ENCODE data around the gene SYT2.

Gene SYT2

DNA sequence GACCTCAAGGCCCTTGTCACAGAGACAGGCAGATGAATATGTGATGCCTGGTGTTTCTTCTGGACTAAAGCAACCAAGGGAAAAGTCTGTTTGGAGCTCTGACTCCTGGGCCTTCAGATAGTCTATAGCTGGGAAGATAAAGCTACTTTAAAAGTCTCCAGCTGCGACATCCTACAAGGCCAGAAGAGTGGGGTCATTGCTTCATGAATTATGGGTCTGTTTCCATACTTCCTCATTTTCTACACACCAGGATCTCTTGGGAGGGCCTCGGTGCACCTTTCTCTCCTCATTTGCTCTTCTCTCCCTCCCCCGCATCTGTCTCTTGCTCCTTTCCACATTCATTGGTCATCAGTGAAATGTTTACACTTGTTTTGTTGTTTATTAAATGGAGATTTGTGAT, 44.8 kb downstream of the SYT2 start:
- DNase-seq (ENCODE audit: low read depth in 1 of 2, low spot score in 1 of 2), result no peak
- H3K4me3 ChIP-seq (replicated peaks; ENCODE audit: insufficient read depth, low read length), result no peak overlapping the region

GRCh38 chr1:202664083-202664482, 46.2 kb downstream of the SYT2 start:
- TF ChIP-seq POLR2AphosphoS5 (IDR thresholded peaks at IDR 0.05; ENCODE audit: low read depth), result no peak
- TF ChIP-seq GABPA (IDR thresholded peaks at IDR 0.05; ENCODE audit: low read depth), result no peak
- TF ChIP-seq SPI1 (IDR thresholded peaks at IDR 0.05; ENCODE audit: borderline replicate concordance, low read depth), result no peak
- no peak for TF ChIP-seq REST (IDR thresholded peaks at IDR 0.05; ENCODE audit: insufficient replicate concordance, low read depth)
- TF ChIP-seq, protein P1, sequence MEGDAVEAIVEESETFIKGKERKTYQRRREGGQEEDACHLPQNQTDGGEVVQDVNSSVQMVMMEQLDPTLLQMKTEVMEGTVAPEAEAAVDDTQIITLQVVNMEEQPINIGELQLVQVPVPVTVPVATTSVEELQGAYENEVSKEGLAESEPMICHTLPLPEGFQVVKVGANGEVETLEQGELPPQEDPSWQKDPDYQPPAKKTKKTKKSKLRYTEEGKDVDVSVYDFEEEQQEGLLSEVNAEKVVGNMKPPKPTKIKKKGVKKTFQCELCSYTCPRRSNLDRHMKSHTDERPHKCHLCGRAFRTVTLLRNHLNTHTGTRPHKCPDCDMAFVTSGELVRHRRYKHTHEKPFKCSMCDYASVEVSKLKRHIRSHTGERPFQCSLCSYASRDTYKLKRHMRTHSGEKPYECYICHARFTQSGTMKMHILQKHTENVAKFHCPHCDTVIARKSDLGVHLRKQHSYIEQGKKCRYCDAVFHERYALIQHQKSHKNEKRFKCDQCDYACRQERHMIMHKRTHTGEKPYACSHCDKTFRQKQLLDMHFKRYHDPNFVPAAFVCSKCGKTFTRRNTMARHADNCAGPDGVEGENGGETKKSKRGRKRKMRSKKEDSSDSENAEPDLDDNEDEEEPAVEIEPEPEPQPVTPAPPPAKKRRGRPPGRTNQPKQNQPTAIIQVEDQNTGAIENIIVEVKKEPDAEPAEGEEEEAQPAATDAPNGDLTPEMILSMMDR (IDR thresholded peaks at IDR 0.05; ENCODE audit: insufficient read depth, low read length), result no peak
- DNase-seq (ENCODE audit: low read depth in 1 of 2, low spot score in 1 of 2), result no peak
- no peak overlapping the region for H3K27ac ChIP-seq (replicated peaks)
- H3K4me3 ChIP-seq (replicated peaks; ENCODE audit: insufficient read depth, low read length), result no peak overlapping the region
- peaks cover 15% of the 10 kb centered on the region for H3K27me3 ChIP-seq (ENCODE audit: insufficient read depth, poor library complexity, severe bottlenecking)

More for the DNA sequence above, 44.8 kb downstream of the SYT2 start:
- Histone ChIP-seq H3K27ac (replicated peaks) (no peak overlapping the region), H3K27me3 (ENCODE audit: insufficient read depth, poor library complexity, severe bottlenecking) (peaks cover 15% of the 10 kb centered on the region)
- no peak for TF ChIP-seq REST (IDR thresholded peaks at IDR 0.05; ENCODE audit: insufficient replicate concordance, low read depth)

DNA sequence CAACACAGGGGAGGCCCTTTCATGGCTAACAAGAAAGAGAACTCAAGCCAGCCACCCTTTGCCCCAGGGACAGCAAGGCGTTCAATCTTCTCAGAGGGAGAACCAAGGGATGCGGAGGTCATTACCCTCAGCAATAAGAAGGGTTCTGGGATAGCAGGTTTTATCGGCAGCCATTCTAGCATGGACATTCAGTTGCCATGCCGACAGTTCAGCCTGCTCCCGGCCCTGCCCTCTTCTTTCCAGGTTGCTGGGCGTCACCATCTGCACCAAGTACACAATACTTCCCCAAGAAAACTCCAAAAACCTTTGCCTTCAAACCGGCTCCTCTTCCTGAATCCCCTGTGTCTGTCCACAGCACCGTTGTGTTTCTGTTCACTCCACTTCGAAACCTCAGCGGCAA, 47.1 kb downstream of the SYT2 start:
- Histone ChIP-seq H3K27me3 (ENCODE audit: insufficient read depth, poor library complexity, severe bottlenecking) (peaks cover 15% of the 10 kb centered on the region), H3K4me3 (replicated peaks; ENCODE audit: insufficient read depth, low read length) (no peak overlapping the region), H3K27ac (replicated peaks) (no peak overlapping the region)
- DNase-seq (ENCODE audit: low read depth in 1 of 2, low spot score in 1 of 2), result no peak
- TF ChIP-seq POLR2AphosphoS5 (IDR thresholded peaks at IDR 0.05; ENCODE audit: low read depth), result no peak
- no peak for TF ChIP-seq REST (IDR thresholded peaks at IDR 0.05; ENCODE audit: insufficient replicate concordance, low read depth)

DNA sequence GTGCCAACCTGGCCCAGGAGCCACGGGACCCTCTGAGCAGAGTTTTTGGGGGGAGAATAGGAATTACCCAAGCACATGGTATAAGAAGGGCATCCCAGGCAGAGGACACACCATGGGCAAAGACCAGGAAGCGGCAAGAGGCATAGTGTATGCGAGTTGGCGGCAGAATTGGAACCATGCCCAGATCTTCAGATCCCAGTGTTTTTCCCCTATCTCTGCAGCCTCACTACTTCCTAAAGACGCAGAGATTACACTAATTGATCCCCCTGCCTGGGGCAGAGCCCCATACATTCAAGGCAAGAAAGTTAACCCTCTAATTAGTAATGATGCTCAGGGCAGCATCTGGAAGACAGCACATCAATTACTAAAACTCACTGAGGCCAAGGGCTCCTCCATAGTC, 48.2 kb downstream of the SYT2 start:
- DNase-seq (ENCODE audit: low read depth in 1 of 2, low spot score in 1 of 2), result no peak
- no peak overlapping the region for H3K27ac ChIP-seq (replicated peaks)
- H3K27me3 ChIP-seq (ENCODE audit: insufficient read depth, poor library complexity, severe bottlenecking), result peaks cover 12% of the 10 kb centered on the region
- H3K4me3 ChIP-seq (replicated peaks; ENCODE audit: insufficient read depth, low read length), result no peak overlapping the region
- TF ChIP-seq POLR2AphosphoS5 (IDR thresholded peaks at IDR 0.05; ENCODE audit: low read depth) (no peak), SPI1 (IDR thresholded peaks at IDR 0.05; ENCODE audit: borderline replicate concordance, low read depth) (no peak), GABPA (IDR thresholded peaks at IDR 0.05; ENCODE audit: low read depth) (no peak), REST (IDR thresholded peaks at IDR 0.05; ENCODE audit: insufficient replicate concordance, low read depth) (no peak)
- TF ChIP-seq, protein P1 (IDR thresholded peaks at IDR 0.05; ENCODE audit: insufficient read depth, low read length), result no peak
